ENCODE results near the gene GRIPAP1.

GRIPAP1 gene

DNA sequence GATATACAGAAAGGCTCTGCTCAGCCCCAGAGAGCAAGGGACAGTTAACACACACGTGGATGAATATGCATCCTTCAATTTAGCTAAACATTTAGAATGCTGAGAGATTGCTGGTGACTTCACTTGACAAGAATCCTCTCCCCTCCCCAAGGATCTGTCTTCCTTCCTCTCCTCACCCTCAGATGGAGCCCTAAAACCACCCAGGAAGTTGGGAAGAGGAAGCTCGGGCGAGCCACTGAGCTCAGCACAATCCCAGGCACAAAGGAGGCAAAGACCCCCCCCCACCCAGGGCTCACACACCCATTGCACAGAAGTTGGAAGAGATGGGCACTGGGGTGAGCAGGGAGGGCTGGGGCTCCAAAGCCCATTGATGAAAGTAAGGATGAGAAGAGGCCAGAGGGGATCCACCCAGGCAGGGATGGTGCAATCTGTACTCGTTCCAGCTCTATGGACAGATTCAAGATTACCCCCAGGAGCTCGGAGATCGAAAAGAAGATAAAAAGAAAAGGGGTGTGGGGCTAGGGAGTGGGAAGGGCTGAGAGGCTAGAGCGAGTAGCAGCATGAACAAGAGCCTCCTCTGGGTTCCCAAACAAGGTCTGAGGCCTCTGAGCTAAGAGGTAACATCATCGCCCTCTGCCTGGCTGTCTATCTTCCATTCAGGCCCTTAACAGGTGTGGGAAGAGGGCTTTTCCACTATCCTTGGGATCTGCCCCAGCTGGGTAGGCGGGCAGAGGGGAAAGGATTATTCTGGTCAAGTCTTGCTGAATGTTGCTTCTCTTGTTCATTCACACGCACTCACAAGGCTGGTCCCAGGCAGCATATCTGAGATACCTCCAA, 39.9 kb upstream of the GRIPAP1 start:
- Histone ChIP-seq H3K36me3 (peaks cover 23 to 27% (median 24%) of the 10 kb centered on the region in 3 donors), H3K4me3 (peak overlapping the region; percentile 65 to 88), H3K9me3 (peaks cover 0 to 10% (median 0%) of the 10 kb centered on the region in 3 donors), H3K4me1 (peaks cover 0 to 27% (median 10%) of the 10 kb centered on the region in 4 donors), H3K27me3 (no peaks in the 10 kb centered on the region), H3K27ac (peak overlapping the region; percentile 88 to 96)
- DNase-seq, result peak in 1 of 2 donors; percentile 34
- intact Hi-C loops (cut with DNase I; ENCODE audit: low total_unique reads), result no loop called here
- TF ChIP-seq, protein P1, sequence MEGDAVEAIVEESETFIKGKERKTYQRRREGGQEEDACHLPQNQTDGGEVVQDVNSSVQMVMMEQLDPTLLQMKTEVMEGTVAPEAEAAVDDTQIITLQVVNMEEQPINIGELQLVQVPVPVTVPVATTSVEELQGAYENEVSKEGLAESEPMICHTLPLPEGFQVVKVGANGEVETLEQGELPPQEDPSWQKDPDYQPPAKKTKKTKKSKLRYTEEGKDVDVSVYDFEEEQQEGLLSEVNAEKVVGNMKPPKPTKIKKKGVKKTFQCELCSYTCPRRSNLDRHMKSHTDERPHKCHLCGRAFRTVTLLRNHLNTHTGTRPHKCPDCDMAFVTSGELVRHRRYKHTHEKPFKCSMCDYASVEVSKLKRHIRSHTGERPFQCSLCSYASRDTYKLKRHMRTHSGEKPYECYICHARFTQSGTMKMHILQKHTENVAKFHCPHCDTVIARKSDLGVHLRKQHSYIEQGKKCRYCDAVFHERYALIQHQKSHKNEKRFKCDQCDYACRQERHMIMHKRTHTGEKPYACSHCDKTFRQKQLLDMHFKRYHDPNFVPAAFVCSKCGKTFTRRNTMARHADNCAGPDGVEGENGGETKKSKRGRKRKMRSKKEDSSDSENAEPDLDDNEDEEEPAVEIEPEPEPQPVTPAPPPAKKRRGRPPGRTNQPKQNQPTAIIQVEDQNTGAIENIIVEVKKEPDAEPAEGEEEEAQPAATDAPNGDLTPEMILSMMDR (IDR thresholded peaks at IDR 0.05), result no peak

DNA sequence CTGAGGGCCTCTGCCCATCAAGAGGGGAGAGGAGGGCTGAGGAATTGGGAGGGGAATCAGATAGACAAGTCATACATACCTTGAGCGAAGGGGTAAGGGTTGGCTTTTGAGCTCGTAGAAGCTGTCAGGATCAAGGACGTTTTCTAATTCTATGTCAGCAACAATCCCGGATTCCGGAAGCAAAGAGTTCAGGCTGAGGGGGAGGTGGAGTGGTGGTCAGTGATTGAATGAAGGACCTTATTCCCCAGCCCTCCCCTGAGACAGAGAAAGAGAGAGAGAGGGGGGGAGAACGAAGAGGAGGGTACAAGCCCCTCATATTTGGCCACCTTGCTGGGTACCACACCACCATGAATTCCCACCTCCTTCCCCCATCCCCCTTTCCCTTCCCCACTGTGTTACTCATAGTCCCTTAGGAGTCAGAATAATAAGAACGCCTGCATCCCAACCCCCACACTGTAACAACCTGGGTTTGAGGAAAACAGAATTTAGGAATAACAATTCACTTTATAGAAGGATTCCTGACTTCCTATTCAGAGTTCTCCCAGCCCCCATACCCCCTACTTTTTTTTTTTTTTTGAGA, 38.4 kb upstream of the GRIPAP1 start:
- peaks cover 0 to 27% (median 10%) of the 10 kb centered on the region in 4 donors for H3K4me1 ChIP-seq
- H3K27me3 ChIP-seq, result no peaks in the 10 kb centered on the region
- intact Hi-C loops (cut with DNase I; ENCODE audit: low total_unique reads), result no loop called here
- H3K9me3 ChIP-seq, result peaks cover 0 to 8% (median 0%) of the 10 kb centered on the region in 3 donors
- DNase-seq, result no peak
- H3K4me3 ChIP-seq, result peak overlapping the region; percentile 65 to 88
- H3K36me3 ChIP-seq, result peaks cover 28 to 37% (median 35%) of the 10 kb centered on the region in 3 donors
- peak overlapping the region; percentile 88 to 96 for H3K27ac ChIP-seq
- TF ChIP-seq, protein P1 (IDR thresholded peaks at IDR 0.05), result no peak

DNA sequence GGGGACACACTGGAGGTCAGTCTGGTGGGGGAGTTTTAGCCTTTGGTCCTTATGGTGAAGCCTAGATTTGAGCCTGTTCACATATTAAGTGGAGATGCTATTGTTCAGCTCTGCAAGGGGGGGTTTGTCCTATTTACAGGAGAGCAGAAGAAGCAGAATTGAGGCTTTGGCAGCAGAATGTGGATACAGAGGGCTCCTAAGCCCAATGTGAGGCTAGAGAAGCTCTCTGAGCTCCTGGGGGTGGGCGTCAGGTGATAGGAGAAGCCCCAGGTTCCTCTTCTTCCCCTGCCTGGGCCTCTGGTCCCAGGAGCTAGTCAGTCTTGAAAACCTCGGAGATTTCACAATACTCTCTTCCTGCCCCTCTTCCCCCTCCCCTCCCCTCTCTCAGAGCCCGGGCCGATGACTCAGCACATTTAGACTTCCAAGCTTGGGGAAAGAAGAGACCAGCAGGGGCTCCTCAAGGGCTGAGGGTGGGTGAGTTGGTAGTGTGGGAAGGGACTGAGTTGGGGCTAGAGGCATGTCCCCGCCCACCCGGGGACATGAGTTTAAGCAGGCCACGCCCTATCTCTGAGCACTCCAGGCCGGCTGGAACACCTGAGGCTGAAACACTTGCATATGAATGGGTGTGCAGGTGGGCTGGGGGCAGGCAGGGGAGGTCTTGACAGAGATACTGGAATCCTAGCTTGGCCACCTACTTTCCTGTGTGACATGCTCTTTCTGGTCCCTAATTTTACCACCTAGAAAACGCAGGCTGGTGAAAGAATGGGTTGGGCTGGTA, 37.7 kb upstream of the GRIPAP1 start:
- Histone ChIP-seq H3K27me3 (no peaks in the 10 kb centered on the region), H3K4me3 (peak overlapping the region; percentile 65 to 88), H3K9me3 (peaks cover 0 to 4% (median 0%) of the 10 kb centered on the region in 3 donors), H3K27ac (peak overlapping the region; percentile 88 to 96), H3K4me1 (peaks cover 0 to 27% (median 10%) of the 10 kb centered on the region in 4 donors), H3K36me3 (peaks cover 28 to 37% (median 35%) of the 10 kb centered on the region in 3 donors)
- DNase-seq, result peak; percentile 74 to 89
- intact Hi-C loops (cut with DNase I; ENCODE audit: low total_unique reads), result no loop called here
- TF ChIP-seq, protein P1 (IDR thresholded peaks at IDR 0.05), result no peak

DNA sequence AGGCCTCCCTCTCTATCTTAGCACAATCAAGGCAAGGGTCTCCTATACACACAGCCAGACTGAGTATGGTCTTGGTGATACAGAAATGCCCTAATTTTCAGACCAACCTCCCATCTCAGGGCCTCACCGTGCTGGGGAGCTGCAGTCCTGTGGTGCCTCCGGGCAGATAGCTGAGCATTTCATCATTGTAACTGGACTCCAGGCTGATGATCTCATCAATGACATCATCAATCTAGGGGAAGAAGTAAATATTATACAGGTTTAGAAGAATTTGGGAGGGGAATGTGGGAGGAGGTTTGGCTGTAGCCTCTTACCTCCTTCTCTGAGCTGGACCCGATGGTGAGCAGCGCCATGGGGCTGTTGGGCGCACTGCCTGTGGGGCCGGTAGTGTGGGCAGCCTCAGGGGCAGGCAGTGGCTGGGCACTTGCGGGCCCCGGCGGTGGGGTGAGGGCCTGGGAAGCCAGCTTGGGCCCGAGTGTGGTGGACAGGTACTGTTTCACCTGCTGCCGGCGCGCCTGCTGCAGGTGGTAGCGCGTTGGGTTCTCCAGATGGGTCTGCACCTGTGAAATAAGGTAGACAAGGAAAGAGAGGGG, 35.9 kb upstream of the GRIPAP1 start:
- H3K27me3 ChIP-seq, result no peaks in the 10 kb centered on the region
- peaks cover 46 to 55% (median 47%) of the 10 kb centered on the region in 3 donors for H3K36me3 ChIP-seq
- H3K27ac ChIP-seq, result no peak overlapping the region
- peaks cover 0 to 30% (median 10%) of the 10 kb centered on the region in 4 donors for H3K4me1 ChIP-seq
- intact Hi-C loops (cut with DNase I; ENCODE audit: low total_unique reads), result no loop called here
- no peak overlapping the region for H3K4me3 ChIP-seq
- no peak for DNase-seq
- no peaks in the 10 kb centered on the region for H3K9me3 ChIP-seq
- TF ChIP-seq, protein P1 (IDR thresholded peaks at IDR 0.05), result no peak

DNA sequence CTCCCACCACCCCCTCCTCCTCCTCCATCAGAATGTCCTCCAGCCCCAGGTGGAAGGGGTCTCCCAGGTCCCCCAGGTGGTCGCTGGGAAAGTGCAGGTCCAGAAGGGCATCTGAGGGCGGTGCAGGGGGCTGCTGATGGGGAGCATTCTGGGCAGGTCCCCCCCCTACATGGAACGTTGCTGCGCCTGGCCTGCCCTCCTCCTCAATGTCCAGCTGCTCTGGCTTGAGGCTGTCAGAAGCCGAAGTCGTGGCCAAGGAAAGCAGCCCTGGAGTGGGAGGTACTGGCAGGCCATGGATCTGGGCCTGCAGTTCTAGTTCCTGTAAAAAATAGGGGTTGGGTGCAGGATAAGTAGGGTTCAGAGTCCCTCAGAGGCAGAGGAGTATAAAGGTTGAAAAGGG, 28.2 kb upstream of the GRIPAP1 start:
- Histone ChIP-seq H3K27ac (no peak overlapping the region), H3K4me1 (peaks cover 0 to 3% (median 0%) of the 10 kb centered on the region in 4 donors), H3K36me3 (peaks cover 16 to 53% (median 50%) of the 10 kb centered on the region in 3 donors), H3K27me3 (no peaks in the 10 kb centered on the region), H3K4me3 (no peak overlapping the region), H3K9me3 (no peaks in the 10 kb centered on the region)
- DNase-seq, result no peak
- intact Hi-C loops (cut with DNase I; ENCODE audit: low total_unique reads), result no loop called here
- TF ChIP-seq, protein P1 (IDR thresholded peaks at IDR 0.05), result no peak
